HG03139 (cell line): ENCODE data around the gene DCP2.

Experiments used
- ATAC-seq: cut with Tn5 transposase; IDR thresholded peaks from one replicate; pipeline ENCODE4 v1.9.1; 2021; ENCODE audit not compliant: unreplicated experiment

Gene DCP2

GRCh38 chr5:113017881-113018635, 41.5 kb downstream of the DCP2 start:
- no peak for ATAC-seq

GRCh38 chr5:113020461-113021273, 44.1 kb downstream of the DCP2 start:
- no peak for ATAC-seq

- ATAC-seq: peak; percentile 91
Measured at GRCh38 chr5:113022661-113023060, 46.1 kb downstream of the DCP2 start.

GRCh38 chr5:113024076-113024697, 47.6 kb downstream of the DCP2 start:
- no peak for ATAC-seq

- ATAC-seq: no peak
Measured at GRCh38 chr5:113025596-113025995, 49.0 kb downstream of the DCP2 start.

GRCh38 chr5:113026211-113026610, 49.6 kb downstream of the DCP2 start:
- ATAC-seq: no peak

- no peak for ATAC-seq
Measured at GRCh38 chr5:113027015-113027414, 50.4 kb downstream of the DCP2 start.

- ATAC-seq: no peak
Measured at GRCh38 chr5:113027431-113027830, 50.8 kb downstream of the DCP2 start.

- no peak for ATAC-seq
Measured at GRCh38 chr5:113029614-113030013, 53.0 kb downstream of the DCP2 start.

GRCh38 chr5:113031104-113031503, 54.5 kb downstream of the DCP2 start:
- no peak for ATAC-seq

- ATAC-seq: no peak
Measured at GRCh38 chr5:113031557-113031956, 55.0 kb downstream of the DCP2 start.

- no peak for ATAC-seq
Measured at GRCh38 chr5:113034182-113034773, 57.7 kb downstream of the DCP2 start.

- no peak for ATAC-seq
Measured at GRCh38 chr5:113035096-113035495, 58.5 kb downstream of the DCP2 start.

GRCh38 chr5:113036321-113036720, 59.7 kb downstream of the DCP2 start:
- ATAC-seq: no peak

- no peak for ATAC-seq
Measured at GRCh38 chr5:113036826-113037225, 60.2 kb downstream of the DCP2 start.

GRCh38 chr5:113038136-113038535, 61.5 kb downstream of the DCP2 start:
- no peak for ATAC-seq

GRCh38 chr5:113038714-113039113, 62.1 kb downstream of the DCP2 start:
- ATAC-seq: no peak

GRCh38 chr5:113039229-113039933, 62.8 kb downstream of the DCP2 start:
- no peak for ATAC-seq

- no peak for ATAC-seq
Measured at GRCh38 chr5:113039934-113040285, 63.3 kb downstream of the DCP2 start.

- no peak for ATAC-seq
Measured at GRCh38 chr5:113040672-113041260, 64.2 kb downstream of the DCP2 start.
